ENCODE data around the gene APOL4. TPM values are rescaled to one million over a fixed set of nuclear protein-coding genes. Genes with fewer than 3 reads are reported as not detected.

Gene APOL4
- total and polyA plus RNA-seq, 2 of the 4 experiments (the other 2 are of a cell fraction) = 0.07 TPM; not detected in 1

DNA sequence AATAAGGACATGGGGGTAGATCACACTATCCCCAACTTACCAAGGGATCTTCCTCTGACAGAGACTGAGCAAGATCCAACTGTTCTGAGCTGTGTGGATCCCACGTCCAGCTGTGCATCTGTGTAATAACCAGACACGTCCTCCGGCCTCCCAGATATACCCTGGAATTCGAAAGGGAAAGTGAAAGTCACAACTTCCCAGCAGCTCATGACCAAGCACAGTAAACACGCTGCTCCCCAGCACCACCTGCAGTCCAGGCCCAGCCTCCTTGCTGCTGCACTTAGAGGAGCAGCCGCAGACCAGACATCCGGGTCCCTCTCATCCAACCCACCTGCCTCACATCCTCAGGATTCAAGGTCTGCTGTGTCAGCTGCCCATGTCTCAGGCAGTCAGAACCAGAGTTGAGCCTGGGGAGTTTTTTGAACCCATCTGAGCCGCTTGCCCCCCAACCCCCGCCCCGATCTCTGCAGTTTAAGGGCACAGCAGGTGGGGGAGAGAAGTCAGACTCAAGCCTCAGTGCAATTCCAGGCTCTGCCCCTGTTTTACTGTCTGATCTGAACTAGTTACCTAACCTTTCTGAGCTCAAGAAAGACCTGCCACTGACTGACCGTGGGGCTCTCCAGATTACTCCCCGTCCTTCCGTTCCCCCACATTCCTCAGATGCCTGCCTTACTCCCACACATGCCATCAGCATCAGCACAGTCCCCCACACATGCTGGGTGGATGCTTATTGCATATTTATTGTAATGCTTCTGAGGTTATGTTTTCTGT is 38.0 kb upstream of the APOL4 start, which contains the start of gene APOL2 (continued):
- TF ChIP-seq FOS (IDR thresholded peaks at IDR 0.05; ENCODE audit: low read depth, low read length) = no peak
- TF ChIP-seq RAD21 (IDR thresholded peaks at IDR 0.05; ENCODE audit: low read length) = peak; percentile 59
- no peak for TF ChIP-seq RCOR1 (IDR thresholded peaks at IDR 0.05; ENCODE audit: insufficient replicate concordance, low read length)

DNA sequence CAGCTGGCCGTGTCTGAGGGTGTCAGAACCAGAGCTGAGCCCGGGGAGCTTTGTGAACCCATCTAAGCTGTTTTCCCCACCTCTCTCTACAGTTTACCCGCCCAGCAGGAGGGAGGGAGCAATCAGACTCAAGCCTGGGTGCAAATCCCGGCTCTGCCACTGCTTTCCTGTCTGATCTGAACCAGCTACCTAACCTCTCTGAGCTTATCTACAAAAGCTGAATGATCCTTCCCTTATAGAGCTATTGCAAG is 37.5 kb upstream of the APOL4 start:
- intact Hi-C loops (cut with micrococcal nuclease) = loop anchor here (2.0 to 5.0 kb wide), 2 partner anchors 38 to 42 kb away; no protein-coding TSS in a partner anchor
- POLR2A ChIA-PET (ENCODE audit: unreplicated experiment) = interaction anchor here (0.7 to 1.3 kb wide), 2 partner anchors 35 to 243 kb away, joined by 3 to 5 read pairs; partner anchors contain the start of gene TXN2

More for the DNA sequence above, 37.5 kb upstream of the APOL4 start:
- H3K27me3 ChIP-seq (ENCODE audit: control insufficient read depth, insufficient read depth, low read length) = no peaks in the 10 kb centered on the region
- H3K9me3 ChIP-seq (ENCODE audit: control insufficient read depth, insufficient read depth, low read length) = no peaks in the 10 kb centered on the region
- H4K5ac ChIP-seq (ENCODE audit: low read depth, low read length) = peak overlapping the region; percentile 56; the same call in 1 of the 2 replicates
- no CpG with 5 or more reads among the region's 4 CpGs for WGBS, 2 experiments (ENCODE audit: extremely low coverage in 2 of 2, insufficient read length in 1 of 2)
- H3K18ac ChIP-seq (ENCODE audit: low read depth, low read length) = peak overlapping the region; percentile 87
- H2BK20ac ChIP-seq (ENCODE audit: low read depth, low read length) = peak overlapping the region; percentile 17
- H2AK9ac ChIP-seq (replicated peaks; ENCODE audit: low read depth, low read length, poor library complexity) = peak overlapping the region; percentile 96
- H3K23ac ChIP-seq (ENCODE audit: low read depth, low read length) = peak overlapping the region; percentile 93
- H2AFZ ChIP-seq (replicated peaks; ENCODE audit: low read length, poor library complexity) = peak overlapping the region; percentile 92
- H2AK5ac ChIP-seq (ENCODE audit: low read depth, low read length) = peak overlapping the region; percentile 67
- peak overlapping the region; percentile 95 for H3K4me2 ChIP-seq (ENCODE audit: low read depth, low read length)
- ATAC-seq (ENCODE audit: low read depth) = peak; percentile 50
- in situ Hi-C loops (cut with MboI; ENCODE audit: low sequenced_read_pairs) = no loop called here
- H2BK5ac ChIP-seq (ENCODE audit: low read depth, low read length, poor library complexity, severe bottlenecking) = peak overlapping the region; percentile 91
- CTCF ChIA-PET = interaction anchor here (0.6 to 3.0 kb wide), 7 partner anchors 12 to 43 kb away, joined by 3 to 8 read pairs (median 3); partner anchors contain the start of gene APOL4
- dilution Hi-C loops (cut with HindIII; ENCODE audit: low sequenced_read_pairs, unreplicated experiment) = no loop called here
- H3K27ac ChIP-seq (ENCODE audit: insufficient read depth, low read length) = peak overlapping the region; percentile 73
- peak overlapping the region; percentile 70 for H2BK120ac ChIP-seq (ENCODE audit: low read depth, low read length)
- TF ChIP-seq RCOR1 (IDR thresholded peaks at IDR 0.05; ENCODE audit: insufficient replicate concordance, low read length) (no peak), POLR2A (IDR thresholded peaks at IDR 0.05; ENCODE audit: low read depth, low read length) (no peak), SMC3 (IDR thresholded peaks at IDR 0.05; ENCODE audit: low read depth, low read length) (no peak), MAFK (IDR thresholded peaks at IDR 0.05; ENCODE audit: low read depth, low read length) (no peak), NFE2L2 (IDR thresholded peaks at IDR 0.05; ENCODE audit: low read depth, low read length) (no peak), FOS (IDR thresholded peaks at IDR 0.05; ENCODE audit: low read depth, low read length) (no peak), BHLHE40 (IDR thresholded peaks at IDR 0.05; ENCODE audit: low read depth, low read length) (no peak)
- TF ChIP-seq, protein P1, sequence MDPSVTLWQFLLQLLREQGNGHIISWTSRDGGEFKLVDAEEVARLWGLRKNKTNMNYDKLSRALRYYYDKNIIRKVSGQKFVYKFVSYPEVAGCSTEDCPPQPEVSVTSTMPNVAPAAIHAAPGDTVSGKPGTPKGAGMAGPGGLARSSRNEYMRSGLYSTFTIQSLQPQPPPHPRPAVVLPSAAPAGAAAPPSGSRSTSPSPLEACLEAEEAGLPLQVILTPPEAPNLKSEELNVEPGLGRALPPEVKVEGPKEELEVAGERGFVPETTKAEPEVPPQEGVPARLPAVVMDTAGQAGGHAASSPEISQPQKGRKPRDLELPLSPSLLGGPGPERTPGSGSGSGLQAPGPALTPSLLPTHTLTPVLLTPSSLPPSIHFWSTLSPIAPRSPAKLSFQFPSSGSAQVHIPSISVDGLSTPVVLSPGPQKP (IDR thresholded peaks at IDR 0.05; ENCODE audit: borderline replicate concordance, low read depth, low read length) = no peak
- TF ChIP-seq, protein P2, sequence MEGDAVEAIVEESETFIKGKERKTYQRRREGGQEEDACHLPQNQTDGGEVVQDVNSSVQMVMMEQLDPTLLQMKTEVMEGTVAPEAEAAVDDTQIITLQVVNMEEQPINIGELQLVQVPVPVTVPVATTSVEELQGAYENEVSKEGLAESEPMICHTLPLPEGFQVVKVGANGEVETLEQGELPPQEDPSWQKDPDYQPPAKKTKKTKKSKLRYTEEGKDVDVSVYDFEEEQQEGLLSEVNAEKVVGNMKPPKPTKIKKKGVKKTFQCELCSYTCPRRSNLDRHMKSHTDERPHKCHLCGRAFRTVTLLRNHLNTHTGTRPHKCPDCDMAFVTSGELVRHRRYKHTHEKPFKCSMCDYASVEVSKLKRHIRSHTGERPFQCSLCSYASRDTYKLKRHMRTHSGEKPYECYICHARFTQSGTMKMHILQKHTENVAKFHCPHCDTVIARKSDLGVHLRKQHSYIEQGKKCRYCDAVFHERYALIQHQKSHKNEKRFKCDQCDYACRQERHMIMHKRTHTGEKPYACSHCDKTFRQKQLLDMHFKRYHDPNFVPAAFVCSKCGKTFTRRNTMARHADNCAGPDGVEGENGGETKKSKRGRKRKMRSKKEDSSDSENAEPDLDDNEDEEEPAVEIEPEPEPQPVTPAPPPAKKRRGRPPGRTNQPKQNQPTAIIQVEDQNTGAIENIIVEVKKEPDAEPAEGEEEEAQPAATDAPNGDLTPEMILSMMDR (conservative IDR thresholded peaks at IDR 0.05; ENCODE audit: low read depth, low read length) = no peak
- H3K56ac ChIP-seq (ENCODE audit: extremely low read depth, insufficient read depth, low read length) = peak overlapping the region; percentile 92
- H3K4me3 ChIP-seq (ENCODE audit: insufficient read depth, low read depth, low read length) = peak overlapping the region; percentile 65
- peaks cover 19% of the 10 kb centered on the region for H3K4me1 ChIP-seq (ENCODE audit: control insufficient read depth, insufficient read depth, low read length)
- peak overlapping the region; percentile 92; the same call in 1 of the 3 replicates for H2BK15ac ChIP-seq (ENCODE audit: low read depth, low read length)
- no TSS peak for BruUV-seq (replicated peaks)
- no peak for DNase-seq
- H4K8ac ChIP-seq (ENCODE audit: low read depth in 2 of 2, low read length in 2 of 2) = peak overlapping the region; percentile 8 to 95; a peak in 3 of 4 replicates
- H3K9me1 ChIP-seq (ENCODE audit: insufficient read depth, low read length) = peaks cover 12% of the 10 kb centered on the region
- H4K20me1 ChIP-seq (ENCODE audit: insufficient read depth, low read length) = 0 out of 2 replicates have a peak, but pooled peaks cover 6% of the 10 kb centered on the region
- peaks cover 3% of the 10 kb centered on the region; the same call in 1 of the 2 replicates for H3K36me3 ChIP-seq (ENCODE audit: control insufficient read depth, insufficient read depth, low read length)
- peak overlapping the region; percentile 77 for H4K91ac ChIP-seq (ENCODE audit: insufficient read depth, low read depth, low read length)
- peak overlapping the region; percentile 86 for H3K9ac ChIP-seq (ENCODE audit: low read depth, low read length)
- peaks cover 4 to 42% of the 10 kb centered on the region in 2 experiments for H3K79me1 ChIP-seq (ENCODE audit: low read depth in 1 of 2, low read length in 2 of 2)
- H3K14ac ChIP-seq (replicated peaks; ENCODE audit: low read depth, low read length) = peak overlapping the region; percentile 99
- peak overlapping the region; percentile 92 for H3K4ac ChIP-seq (ENCODE audit: low read depth, low read length)
